Measurements from ENCODE around the gene PPP3CA.

PPP3CA gene

DNA sequence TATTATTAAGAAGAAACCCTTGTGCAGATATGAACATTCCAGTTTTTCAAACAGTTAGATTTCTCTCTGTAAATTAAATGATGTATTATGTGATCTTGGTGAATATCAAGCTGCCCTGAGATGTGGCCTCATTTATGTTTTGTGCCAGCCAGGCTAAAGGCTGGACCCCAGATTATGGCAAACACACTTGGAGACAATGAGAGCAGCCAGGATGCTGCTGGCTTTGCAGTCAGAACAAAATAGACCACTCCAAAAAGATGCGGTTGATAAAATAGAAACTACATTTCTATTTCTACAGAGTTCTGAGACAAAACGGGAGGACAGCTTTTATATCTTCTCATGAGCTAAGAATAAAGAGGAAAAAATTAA lies 296.5 kb downstream of the PPP3CA start:
- no peak for DNase-seq (ENCODE audit: low read depth in 2 of 2)

DNA sequence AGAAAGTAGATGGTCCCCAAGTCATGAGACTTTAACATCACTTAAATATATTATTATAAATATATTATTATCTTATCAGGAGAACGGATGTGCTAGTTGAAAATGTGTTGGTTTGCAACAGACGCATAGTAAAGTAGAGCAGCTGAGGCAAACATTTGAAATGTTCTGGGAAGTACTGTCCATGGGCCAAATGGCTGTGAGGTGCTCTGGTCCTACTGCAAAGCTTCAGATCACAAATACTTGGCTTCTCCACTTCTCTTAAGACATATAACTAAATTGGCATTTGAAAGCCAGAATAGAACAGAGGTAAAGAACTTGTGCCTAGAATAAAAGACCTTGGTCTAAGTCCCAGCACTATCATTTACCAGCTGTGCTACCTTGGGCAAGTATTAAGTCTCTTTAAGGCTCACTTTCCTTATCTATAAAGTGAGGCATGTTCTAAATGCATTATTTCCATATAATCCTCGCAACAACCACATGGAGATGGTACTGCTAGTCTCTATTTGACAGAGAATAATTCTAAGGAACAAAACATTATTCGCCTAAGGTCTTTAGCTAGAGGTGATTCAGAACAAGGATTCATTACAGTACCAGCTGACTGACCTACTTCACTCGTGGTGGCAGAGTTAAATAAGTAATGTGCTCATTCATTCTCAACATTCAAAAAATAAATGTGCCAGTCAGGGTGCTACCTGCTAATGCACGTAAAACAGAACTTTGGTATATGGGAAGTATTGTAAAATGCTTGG lies 297.1 kb downstream of the PPP3CA start:
- DNase-seq (ENCODE audit: low read depth in 2 of 2): no peak

DNA sequence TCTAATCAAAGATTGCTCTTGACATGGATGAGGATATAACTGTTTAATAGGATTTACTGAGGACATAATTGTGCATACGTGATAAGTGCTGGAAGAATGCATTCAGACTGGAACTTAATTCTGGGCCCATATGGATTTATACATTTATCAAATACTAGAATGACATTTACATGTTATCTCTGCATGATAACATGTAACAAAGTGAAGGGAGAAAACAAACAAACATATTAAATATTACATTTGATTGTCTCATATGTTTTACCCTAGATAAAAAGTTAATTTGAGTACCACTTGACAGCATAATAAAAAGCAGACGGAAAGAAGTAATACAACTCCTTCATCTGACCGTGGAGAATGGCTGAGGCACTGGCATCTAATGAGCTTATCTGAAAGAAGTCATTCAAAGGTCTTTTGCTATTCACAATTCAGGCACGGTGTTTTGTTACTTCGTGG lies 297.8 kb downstream of the PPP3CA start:
- no peak for DNase-seq (ENCODE audit: low read depth in 2 of 2)

DNA sequence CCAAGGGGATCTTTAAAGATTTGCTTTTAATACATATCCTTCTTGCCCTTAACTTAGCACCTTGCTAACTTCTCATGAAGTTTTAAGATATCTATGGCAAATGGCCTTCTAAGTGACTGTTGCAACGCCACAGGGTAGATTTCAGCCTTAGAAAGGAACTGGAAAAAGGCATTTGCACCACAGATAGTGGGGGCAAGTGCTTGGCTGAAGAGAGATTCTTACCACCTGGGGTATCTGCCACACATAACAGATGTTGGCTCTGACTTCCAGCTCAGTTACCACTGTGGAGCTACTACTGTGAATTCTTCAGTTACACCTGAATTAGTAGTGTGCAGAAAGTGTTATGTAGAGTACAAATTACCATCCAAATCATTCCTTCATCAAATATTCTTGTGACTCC lies 302.6 kb downstream of the PPP3CA start:
- DNase-seq (ENCODE audit: low read depth in 2 of 2): no peak

DNA sequence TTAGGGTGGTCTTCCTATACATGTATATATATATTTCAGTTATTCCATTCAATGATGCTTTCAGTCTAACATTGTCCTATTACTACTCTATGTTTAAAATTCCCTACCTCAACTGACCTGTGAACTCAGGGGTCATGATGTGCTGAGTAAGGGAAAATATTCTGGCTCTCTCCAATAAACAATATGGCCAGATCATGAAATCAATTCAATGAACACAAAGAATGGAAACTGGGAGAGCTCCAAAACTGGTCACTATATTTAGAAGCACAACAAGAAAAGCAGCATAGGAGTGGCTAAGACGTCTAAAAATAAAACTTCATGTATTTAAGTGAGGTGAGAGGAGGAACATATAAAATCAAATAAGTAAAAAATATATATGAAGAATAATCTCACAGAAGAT lies 304.5 kb downstream of the PPP3CA start:
- DNase-seq (ENCODE audit: low read depth in 2 of 2): no peak

DNA sequence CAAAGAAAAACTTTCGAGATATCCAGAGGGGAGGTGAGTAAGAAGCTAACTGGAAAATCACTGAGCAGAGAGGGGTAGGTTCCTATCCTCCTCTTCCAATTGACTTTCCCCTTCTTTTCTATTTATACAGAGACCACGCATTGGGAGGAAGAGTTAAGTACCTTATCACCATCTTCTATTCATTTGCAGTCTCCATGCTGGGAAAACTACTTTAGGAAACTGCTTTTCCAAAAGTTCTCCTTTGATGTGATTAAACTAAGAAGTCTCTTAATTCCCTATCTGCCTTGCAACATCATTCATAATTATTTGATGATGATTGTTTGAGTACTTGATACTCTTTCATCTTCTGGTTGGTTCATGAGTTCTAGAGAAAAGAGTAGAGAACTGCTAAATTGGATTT lies 306.6 kb downstream of the PPP3CA start:
- no peak for DNase-seq (ENCODE audit: low read depth in 2 of 2)

DNA sequence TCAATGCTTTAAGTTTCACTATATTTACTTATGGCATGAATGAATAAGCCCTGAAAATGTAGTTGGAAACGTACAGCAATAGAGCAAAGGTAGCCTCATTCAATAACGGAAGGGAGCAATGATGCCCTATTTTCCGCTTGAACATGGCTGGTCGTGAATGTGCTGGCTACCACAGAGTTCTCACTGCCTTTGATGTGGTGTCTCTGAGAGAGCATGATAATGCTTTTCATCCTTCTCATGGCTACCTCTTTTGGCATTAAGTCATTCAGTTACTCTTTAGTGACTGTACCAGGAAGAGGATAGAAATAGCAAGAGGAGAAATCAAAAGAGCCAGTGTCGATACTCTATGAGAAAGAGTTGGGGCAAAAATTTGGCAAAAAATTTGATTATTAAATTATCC lies 308.0 kb downstream of the PPP3CA start:
- no peak for DNase-seq (ENCODE audit: low read depth in 2 of 2)

DNA sequence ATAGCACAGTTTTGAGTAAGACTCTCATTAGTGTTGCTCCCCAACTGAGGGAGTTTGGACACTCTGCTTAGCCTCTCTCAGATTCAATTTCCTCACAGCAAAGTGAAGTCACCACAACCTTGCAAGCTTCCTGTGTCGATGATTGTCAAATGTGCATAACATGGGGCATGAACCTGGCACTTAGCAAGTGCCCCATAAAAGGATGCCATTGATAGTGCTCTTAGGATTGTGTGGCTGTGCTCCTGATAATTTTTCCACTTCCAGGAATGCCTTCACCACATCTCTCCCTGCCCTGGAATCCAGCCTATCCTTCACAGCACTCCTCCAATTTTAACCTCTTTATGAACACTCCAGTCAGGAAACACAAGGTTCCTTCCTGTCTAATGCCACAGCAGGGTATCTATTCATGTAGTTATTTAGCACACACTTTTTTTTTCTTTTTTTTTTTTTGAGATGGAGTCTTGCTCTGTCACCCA lies 309.4 kb downstream of the PPP3CA start:
- no peak for DNase-seq (ENCODE audit: low read depth in 2 of 2)

DNA sequence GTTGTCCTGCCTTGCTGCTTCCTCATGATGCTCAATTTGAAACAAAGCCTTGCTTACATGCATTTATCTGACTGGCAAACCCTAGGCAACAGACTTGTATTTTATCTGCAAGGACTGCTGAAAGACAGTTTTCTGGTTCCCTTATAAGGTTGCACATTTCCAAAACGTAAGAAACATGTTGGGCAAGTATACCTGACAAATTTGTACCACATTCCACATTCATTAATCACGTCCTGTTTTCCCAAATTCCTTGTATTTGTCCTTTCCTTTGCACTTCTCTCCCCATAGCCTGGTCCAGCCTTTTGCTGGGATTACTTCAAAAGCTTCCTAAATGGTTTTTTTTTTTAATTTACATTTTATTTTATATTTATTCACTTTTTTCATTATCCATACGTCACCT lies 310.1 kb downstream of the PPP3CA start:
- no peak for DNase-seq (ENCODE audit: low read depth in 2 of 2)

DNA sequence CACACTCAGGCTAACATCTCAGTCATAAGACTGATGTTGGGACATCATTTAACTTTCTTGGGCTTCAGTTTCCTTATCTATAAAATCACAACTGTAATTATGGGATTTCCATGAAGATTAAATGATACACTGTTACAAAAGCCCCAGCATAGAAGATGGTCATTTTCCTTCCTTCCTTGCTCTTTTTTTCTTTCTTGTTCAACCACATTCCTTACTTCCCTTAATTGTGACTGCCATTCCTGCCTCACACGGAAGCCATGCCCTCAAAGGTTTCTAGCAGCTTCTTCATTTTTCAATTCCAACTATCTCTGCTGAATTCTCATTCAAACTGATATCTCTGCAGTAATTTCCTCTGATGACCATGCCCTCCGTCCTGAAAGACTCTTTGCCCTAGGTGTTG lies 311.8 kb downstream of the PPP3CA start:
- DNase-seq (ENCODE audit: low read depth in 2 of 2): no peak

DNA sequence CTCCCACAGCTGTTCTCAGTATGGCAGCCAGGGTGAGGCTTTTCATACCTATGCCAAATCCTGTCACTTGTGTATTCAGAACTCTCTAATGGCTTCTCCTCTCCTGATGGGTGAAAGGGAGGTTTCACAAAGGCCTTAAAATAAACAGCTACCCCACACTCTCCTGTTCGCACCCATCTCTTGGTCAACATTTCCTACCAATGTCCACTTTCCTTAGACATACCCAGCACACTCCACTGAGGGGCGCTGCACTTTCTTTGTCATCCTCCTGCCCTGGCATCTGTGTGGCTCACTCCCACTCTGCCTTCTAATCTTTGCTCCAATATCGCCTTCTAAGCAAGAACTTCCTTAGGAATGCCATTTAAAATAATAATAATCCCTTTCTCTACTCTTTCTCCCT lies 313.3 kb downstream of the PPP3CA start:
- DNase-seq (ENCODE audit: low read depth in 2 of 2): no peak

DNA sequence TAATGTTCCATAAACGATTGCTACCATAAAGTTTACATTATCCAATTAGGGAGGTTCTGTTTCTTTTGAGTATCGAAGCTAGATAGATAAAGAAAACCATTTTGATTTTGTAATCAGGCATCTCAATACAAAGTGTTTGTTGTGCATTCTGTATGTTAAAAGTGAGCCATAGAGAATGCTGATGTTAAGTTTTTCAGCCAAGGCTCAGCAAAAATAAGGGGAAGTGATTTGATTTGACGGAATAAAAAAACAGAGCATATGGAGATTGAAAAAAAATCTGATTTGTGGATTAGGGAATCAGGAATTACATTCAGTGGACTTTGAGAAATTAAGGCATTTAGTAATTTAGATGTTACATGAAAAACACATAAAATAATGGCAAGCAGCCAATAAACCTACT lies 314.8 kb downstream of the PPP3CA start:
- DNase-seq (ENCODE audit: low read depth in 2 of 2): no peak

DNA sequence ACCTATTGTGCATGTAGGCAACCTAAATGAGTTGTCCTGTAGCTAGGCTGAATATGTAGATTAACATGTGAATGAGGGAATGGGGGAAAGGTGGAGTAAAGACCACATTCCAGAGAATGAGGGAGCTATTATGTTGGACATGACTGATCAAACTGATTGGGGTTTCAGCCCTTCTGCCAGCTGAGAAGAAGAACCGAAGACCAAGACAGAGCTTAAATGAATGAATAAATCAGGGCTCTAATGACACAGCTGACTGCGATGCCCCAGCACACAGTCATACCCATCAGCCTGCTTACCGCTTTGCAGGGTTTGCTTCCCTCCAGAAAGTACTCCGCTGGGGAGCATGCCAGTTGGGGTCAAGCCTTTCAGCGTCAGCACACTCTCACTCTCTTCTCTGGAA lies 315.4 kb downstream of the PPP3CA start:
- DNase-seq (ENCODE audit: low read depth in 2 of 2): no peak

DNA sequence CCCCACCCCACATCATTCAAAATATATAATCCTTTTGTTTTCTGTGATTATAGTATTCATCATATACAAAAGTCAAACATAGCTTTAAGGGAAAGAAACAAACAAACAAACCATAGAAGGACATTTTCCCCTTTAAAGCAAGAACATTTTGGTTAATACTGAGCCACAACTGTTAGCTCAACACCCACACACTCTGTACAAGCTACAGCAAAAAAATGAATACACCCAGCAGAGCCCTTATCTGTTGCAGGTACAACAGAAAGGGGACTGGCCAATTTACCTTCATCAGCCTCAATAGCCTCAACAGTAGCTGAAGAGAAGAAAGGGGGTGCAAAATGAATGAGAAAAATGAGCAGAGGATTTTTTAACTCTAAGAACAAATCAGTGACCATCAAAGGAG lies 318.4 kb downstream of the PPP3CA start:
- DNase-seq (ENCODE audit: low read depth in 2 of 2): no peak

DNA sequence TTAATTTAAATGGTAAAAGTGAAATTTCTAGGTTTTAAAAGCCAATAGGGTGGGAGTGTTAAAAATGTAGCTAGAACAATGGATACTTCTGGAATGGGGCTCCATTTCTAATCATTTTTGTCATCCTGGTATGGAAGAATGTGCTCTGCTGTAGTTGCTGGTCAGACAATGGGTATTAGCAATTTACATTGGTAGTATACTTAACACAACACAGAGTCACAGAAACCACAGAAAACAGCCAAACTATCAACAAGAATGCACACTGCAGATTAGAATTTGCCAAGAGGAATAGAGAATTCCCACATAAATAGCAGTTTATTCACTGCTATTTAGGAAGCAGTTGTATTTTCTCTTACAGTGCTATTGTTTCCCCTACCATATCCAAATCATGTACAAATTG lies 319.6 kb downstream of the PPP3CA start:
- DNase-seq (ENCODE audit: low read depth in 2 of 2): no peak

DNA sequence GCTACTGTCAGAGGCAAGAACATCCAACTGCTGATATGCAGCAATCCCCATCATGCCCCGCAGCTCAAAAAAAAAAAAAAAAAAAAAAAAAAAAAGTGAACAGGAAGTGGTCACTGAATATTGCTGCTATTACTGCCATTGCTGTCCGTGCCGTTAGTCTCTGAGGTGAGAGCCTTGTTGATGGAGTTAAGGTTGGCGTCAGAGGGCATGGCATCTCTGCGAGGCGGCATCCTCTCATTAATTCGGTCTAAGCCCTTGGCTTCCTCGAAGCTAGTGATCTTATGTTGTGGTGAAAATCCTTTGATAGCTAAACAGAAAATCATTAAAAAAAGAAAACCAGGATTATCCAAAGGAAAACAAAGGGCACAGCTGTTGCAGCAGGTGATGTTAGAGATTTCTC lies 321.6 kb downstream of the PPP3CA start:
- no peak for DNase-seq (ENCODE audit: low read depth in 2 of 2)

DNA sequence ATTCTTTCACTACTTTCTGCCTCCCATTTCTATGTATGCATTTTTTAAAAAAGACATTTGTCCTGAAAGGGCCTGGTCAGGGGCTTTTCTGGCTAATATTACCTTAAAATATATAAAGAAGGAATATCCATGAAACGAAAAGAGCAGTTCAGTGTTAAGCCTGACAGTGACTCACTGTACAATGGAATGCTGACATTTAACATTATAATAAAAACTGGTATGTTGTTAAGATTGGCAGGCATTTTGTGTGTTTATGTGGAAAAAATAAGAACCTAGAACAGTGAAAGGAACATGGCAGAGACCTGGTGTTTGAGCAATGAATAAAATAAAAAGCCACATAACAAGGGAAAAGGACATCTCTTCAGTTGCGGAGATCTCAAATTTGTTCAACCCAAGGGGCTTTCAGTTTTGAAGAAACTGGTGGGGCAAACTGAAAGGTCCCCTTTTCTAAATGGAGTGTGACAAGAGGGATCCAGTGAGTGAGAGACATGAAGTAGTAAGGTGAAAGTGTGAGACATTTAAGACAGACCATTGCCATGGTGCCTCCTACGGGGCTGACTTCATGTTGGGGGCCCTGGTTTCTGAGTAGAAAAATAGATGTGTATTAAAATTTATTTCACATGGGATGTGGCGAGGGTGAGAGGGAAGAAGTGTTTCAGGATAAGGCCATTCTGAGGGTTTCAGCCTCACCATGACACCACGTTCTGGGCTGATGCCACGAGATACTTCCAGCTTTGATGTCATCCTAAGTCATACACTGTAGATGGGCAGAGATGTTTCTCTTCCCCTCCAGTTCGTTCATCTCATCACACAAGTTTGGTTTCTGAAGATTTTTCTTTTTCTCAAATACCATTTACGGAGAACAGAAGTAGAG lies 324.9 kb downstream of the PPP3CA start:
- no peak for DNase-seq (ENCODE audit: low read depth in 2 of 2)

DNA sequence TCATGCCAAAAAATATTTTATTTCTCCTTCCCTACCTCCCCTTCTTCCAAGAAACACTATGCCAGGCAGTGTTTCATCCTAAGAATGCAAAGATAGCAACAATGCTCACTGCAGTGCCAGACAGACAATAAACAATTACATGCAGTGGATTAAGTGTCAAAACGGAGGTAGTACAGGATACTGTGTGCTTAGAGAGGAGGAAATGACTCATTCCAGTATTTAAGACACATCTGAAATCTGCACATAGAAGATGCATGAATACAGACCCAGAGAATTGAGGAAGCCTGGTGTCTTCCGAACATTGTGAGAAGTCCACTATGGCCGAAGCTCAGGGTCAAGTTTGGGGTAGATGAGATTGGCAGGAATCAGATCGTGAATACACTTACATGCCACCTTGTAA lies 326.4 kb downstream of the PPP3CA start:
- DNase-seq (ENCODE audit: low read depth in 2 of 2): no peak

DNA sequence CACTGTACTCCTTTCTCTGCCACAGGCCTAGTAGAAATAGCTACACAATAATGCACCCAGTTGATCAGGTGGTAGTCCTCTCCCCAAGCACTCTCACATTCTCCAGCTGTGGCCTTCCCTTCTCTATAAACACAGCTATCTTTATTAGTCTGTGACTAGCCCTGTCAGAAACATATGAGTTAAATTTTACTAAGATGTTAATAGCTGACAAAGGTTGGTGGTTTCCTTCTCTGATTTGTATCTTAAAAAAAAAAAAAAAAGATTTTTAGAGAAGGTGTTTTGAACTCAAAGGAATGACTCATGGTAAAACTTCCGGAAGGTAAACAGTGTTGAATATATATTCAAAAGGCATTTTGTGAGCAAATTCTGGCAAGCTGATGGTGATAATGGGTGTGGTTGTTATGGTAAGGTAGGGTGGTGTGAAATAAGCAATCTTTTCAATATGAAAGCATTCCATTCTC lies 327.4 kb downstream of the PPP3CA start:
- no peak for DNase-seq (ENCODE audit: low read depth in 2 of 2)

DNA sequence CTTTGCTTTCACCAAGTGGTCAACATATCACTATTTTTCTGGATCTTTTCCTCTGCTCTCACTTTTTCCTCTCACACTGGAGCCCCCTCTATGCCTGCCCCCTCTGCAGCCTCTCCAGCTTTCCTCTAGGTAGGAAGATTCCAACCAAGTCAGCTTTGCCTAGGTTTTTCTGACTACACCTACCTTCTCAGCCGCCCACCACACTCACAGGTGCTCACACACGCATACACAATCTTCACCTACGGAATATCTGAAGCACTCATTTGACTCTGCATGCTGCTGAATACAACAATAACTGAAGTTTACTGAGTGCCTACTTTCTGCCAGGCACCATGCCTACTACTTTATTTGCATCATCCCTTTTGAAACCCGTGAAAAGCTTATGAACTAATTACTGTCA lies 328.0 kb downstream of the PPP3CA start:
- DNase-seq (ENCODE audit: low read depth in 2 of 2): no peak

DNA sequence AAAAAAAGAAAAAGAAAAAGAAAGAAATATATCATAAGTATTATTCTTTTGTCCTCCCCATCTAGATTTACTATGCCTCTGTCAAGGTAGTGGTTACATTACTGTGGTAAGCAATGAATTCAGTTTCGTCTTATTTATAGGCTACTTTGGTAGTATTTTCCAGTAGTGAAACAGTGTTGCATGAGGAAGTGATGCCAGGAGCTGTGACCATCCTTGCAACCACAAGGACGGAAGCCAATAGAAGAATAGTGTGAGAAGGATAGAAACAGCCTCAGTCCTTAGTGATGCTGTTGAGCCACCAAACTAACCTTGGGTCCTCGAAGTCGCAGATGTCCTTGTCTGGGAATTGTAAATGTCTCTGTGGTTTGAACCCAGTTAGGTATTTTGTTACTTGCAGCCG lies 328.5 kb downstream of the PPP3CA start:
- no peak for DNase-seq (ENCODE audit: low read depth in 2 of 2)

DNA sequence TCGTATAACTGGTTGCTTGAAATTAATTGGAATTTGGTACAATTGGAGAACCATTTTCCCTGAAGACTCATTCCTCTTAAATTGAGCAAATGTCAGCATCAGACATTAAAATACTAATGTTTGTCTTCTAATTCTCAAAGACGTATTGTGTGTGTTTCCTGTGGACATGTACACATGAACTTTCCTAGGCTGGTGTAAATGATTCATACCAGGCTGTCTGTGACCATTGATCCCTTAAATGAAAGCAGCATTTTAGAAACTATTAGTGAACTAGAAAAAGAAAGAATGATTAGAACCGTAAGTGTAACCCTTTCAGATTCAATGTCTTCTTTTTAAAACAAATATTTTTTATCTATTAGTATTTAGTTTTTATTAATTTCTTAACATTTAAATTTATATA lies 332.9 kb downstream of the PPP3CA start:
- DNase-seq (ENCODE audit: low read depth in 2 of 2): no peak

DNA sequence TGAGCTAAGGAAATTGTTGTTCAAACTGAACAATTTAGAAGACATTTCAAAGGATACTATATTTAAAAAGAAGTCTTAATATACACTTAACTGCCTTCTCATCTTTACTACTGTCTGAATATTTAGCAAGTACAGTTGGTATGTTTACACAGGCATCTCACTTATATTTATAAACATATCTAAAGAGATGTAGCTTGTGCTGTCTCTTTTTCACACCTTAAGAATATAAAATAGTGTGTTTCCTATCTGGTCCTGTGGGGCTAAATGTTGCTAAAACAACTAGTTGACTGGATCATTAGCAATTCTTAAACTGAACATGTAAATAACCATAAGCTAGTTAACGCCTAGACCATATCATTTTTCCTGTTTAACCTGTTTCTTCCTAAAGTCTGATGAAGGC lies 336.3 kb downstream of the PPP3CA start:
- no peak for DNase-seq (ENCODE audit: low read depth in 2 of 2)

All from stimulated activated CD8-positive, alpha-beta memory T cell treated with anti-CD3 and anti-CD28 coated beads, Interleukin-15, amount 100 ng/mL, for 4 hours (primary cell).